Activated T-cell treated with anti-CD3 and anti-CD28 coated beads, Interleukin-2, amount 50 U/mL, for 1 hour (primary cell): Measurements from ENCODE around the gene ULK4.
"Not testable (repeated sequence)": the region's sequence is repeated elsewhere in the genome, so short reads cannot be mapped to it uniquely, and the experiment has no call there.

Experiments used
- DNase-seq: peaks from one replicate; pipeline ENCODE4 v3.0.0-alpha.2; 2020

The ULK4 gene

GRCh38 chr3:41749988-41750387, 211.9 kb downstream of the ULK4 start:
- no peak for DNase-seq

GRCh38 chr3:41746215-41746614, 215.7 kb downstream of the ULK4 start:
- DNase-seq: no peak

- no peak for DNase-seq
These were observed 219.8 kb downstream of the ULK4 start for GRCh38 chr3:41742121-41742520.

GRCh38 chr3:41740374-41740886, 221.5 kb downstream of the ULK4 start:
- DNase-seq: no peak

- DNase-seq: no peak
These were observed 235.0 kb downstream of the ULK4 start for GRCh38 chr3:41726891-41727290.

GRCh38 chr3:41717641-41718040, 244.3 kb downstream of the ULK4 start:
- no peak for DNase-seq

- no peak for DNase-seq
These were observed 245.4 kb downstream of the ULK4 start for GRCh38 chr3:41716471-41716870.

GRCh38 chr3:41715376-41715775, 246.5 kb downstream of the ULK4 start:
- DNase-seq: no peak

GRCh38 chr3:41711651-41712050, 250.3 kb downstream of the ULK4 start:
- no peak for DNase-seq

GRCh38 chr3:41710646-41711388, 251.1 kb downstream of the ULK4 start:
- DNase-seq: no peak

- not testable (repeated sequence) for DNase-seq
These were observed 252.7 kb downstream of the ULK4 start for GRCh38 chr3:41709213-41709612.

- no peak for DNase-seq
These were observed 253.7 kb downstream of the ULK4 start for GRCh38 chr3:41708176-41708575.

- DNase-seq: no peak
These were observed 256.0 kb downstream of the ULK4 start for GRCh38 chr3:41705893-41706292.

- DNase-seq: no peak
These were observed 260.7 kb downstream of the ULK4 start for GRCh38 chr3:41701191-41701698.

- DNase-seq: no peak
These were observed 261.7 kb downstream of the ULK4 start for GRCh38 chr3:41700155-41700554.

- no peak for DNase-seq
These were observed 263.0 kb downstream of the ULK4 start for GRCh38 chr3:41698898-41699297.

- DNase-seq: no peak
These were observed 264.2 kb downstream of the ULK4 start for GRCh38 chr3:41697702-41698101.

- DNase-seq: not testable (repeated sequence)
These were observed 266.1 kb downstream of the ULK4 start for GRCh38 chr3:41695806-41696205.

- no peak for DNase-seq
These were observed 268.1 kb downstream of the ULK4 start for GRCh38 chr3:41693799-41694198.

- no peak for DNase-seq
These were observed 270.9 kb downstream of the ULK4 start for GRCh38 chr3:41690766-41691563.

- DNase-seq: no peak
These were observed 273.1 kb downstream of the ULK4 start for GRCh38 chr3:41688595-41689380.

- DNase-seq: no peak
These were observed 276.8 kb downstream of the ULK4 start for GRCh38 chr3:41684797-41685735.
